Body of pancreas (tissue), 4 donors: ENCODE data around the gene EMSY. TPM values are rescaled to one million over a fixed set of nuclear protein-coding genes. Genes with fewer than 3 reads are reported as not detected.

Experiments
- ATAC-seq: fragments of 150-250 bp; one replicate; pipeline ENCODE4 v1.9.1; 2016
- DNase-seq, 4 donors: peaks; one replicate each; pipeline ENCODE4 v3.0.0-alpha.2; 2019
- H3K27ac ChIP-seq, 4 donors: fragments of 200-600 bp; sonication (generic); 1 replicate in 3 of 4; 2 replicates in 1 of 4; pipeline versions ENCODE4 v1.5.1 to v1.6.1; 2016 to 2019; ENCODE audit warnings: mild to moderate bottlenecking in 1 of 4, mixed read lengths in 1 of 4, moderate library complexity in 1 of 4
- H3K27me3 ChIP-seq, 2 donors: fragments of 200-600 bp; sonication (generic); one replicate each; pipeline ENCODE4 v1.6.0; 2016; ENCODE audit warnings: mild to moderate bottlenecking in 1 of 2
- H3K36me3 ChIP-seq, 2 donors: fragments of 200-600 bp; sonication (generic); replicated peaks in 1 of 2; 2 replicates each; pipeline ENCODE4 v1.5.1; 2016; ENCODE audit warnings: low read depth in 2 of 2; ENCODE audit not compliant: insufficient read depth in 1 of 2
- H3K4me1 ChIP-seq: fragments of 200-600 bp; sonication (generic); one replicate; pipeline ENCODE4 v1.6.0; 2016
- H3K4me3 ChIP-seq, 2 donors: fragments of 200-600 bp; sonication (generic); 1 replicate in 1 of 2; 2 replicates in 1 of 2; pipeline ENCODE4 v1.5.1; 2016 to 2019
- H3K9me3 ChIP-seq, 3 donors: fragments of 200-600 bp; sonication (generic); 1 replicate in 2 of 3; 2 replicates in 1 of 3; pipeline ENCODE4 v1.5.1; 2016
- CTCF ChIP-seq, 7 experiments: fragments of 450-650 bp in 4 of 7; fragments of 200-600 bp in 3 of 7; sonication (generic) in 3 of 7; IDR thresholded peaks; one replicate each; pipeline ENCODE4 v1.5.1; 2016 to 2019; ENCODE audit warnings: antibody characterized with exemption in 7 of 7
- POLR2A ChIP-seq, 3 donors: fragments of 450-650 bp; IDR thresholded peaks; one replicate each; pipeline ENCODE4 v1.6.1; 2016; ENCODE audit warnings: antibody characterized with exemption in 3 of 3, mild to moderate bottlenecking in 2 of 3
- WGBS, 2 donors: methylation state at CpG; one replicate each; pipeline ENCODE4 v1.1.5; 2017; 5-methylcytosine and 5-hydroxymethylcytosine counted together
- intact Hi-C: fragments of 100-400 bp; cut with DNase I; formaldehyde crosslinking; loops from one replicate; pipeline ENCODE4 v1.15.1; 2023
- total RNA-seq, 2 donors: library from RNA; depleted of rRNA; stranded (reverse); fragments of >200 nt; gene quantifications; one replicate each; pipeline ENCODE4 v1.1.0, GENCODE V29; 2016

EMSY gene
- total RNA-seq, 2 donors from 2014 or later, result 13.5 to 30.3 TPM

GRCh38 chr11:76574406-76574805, 129.6 kb downstream of the EMSY start:
- WGBS, 2 donors, result 75 to 98% methylated on average over 2 of the region's 2 CpGs
- DNase-seq, result no peak
- intact Hi-C loops, result no loop called here
- no peaks in the 10 kb centered on the region for H3K27me3 ChIP-seq
- no peak overlapping the region for H3K27ac ChIP-seq
- H3K4me1 ChIP-seq, result no peaks in the 10 kb centered on the region
- H3K4me3 ChIP-seq, result no peak overlapping the region
- TF ChIP-seq POLR2A (IDR thresholded peaks at IDR 0.05) (no peak), CTCF (IDR thresholded peaks at IDR 0.05) (no peak)
- H3K36me3 ChIP-seq, result no peaks in the 10 kb centered on the region
- ATAC-seq, result no peak
- no peaks in the 10 kb centered on the region for H3K9me3 ChIP-seq

GRCh38 chr11:76574879-76575278, 130.1 kb downstream of the EMSY start:
- H3K4me3 ChIP-seq, result no peak overlapping the region
- DNase-seq (no peak), ATAC-seq (no peak)
- intact Hi-C loops, result no loop called here
- H3K36me3 ChIP-seq, result no peaks in the 10 kb centered on the region
- WGBS, 2 donors, result 78 to 100% methylated on average over 1 of the region's 1 CpG
- H3K4me1 ChIP-seq, result no peaks in the 10 kb centered on the region
- TF ChIP-seq POLR2A (IDR thresholded peaks at IDR 0.05), result no peak
- no peak for TF ChIP-seq CTCF (IDR thresholded peaks at IDR 0.05)
- no peaks in the 10 kb centered on the region for H3K27me3 ChIP-seq
- H3K9me3 ChIP-seq, result no peaks in the 10 kb centered on the region
- no peak overlapping the region for H3K27ac ChIP-seq

GRCh38 chr11:76577226-76577920, 132.6 kb downstream of the EMSY start:
- 83 to 91% methylated on average over 7 to 12 of the region's 12 CpGs for WGBS, 2 donors
- Histone ChIP-seq H3K27ac (peak overlapping the region in 1 of 4 donors; percentile 68), H3K36me3 (no peaks in the 10 kb centered on the region), H3K4me1 (no peaks in the 10 kb centered on the region), H3K9me3 (no peaks in the 10 kb centered on the region), H3K4me3 (no peak overlapping the region), H3K27me3 (no peaks in the 10 kb centered on the region)
- DNase-seq, result no peak
- no peak for ATAC-seq
- intact Hi-C loops, result no loop called here
- TF ChIP-seq POLR2A (IDR thresholded peaks at IDR 0.05) (no peak), CTCF (IDR thresholded peaks at IDR 0.05) (no peak)

GRCh38 chr11:76577921-76578653, 133.3 kb downstream of the EMSY start:
- peak overlapping the region in 2 of 4 donors; percentile 42 to 68 for H3K27ac ChIP-seq
- no peaks in the 10 kb centered on the region for H3K36me3 ChIP-seq
- H3K9me3 ChIP-seq, result no peaks in the 10 kb centered on the region
- 83 to 88% methylated on average over 8 to 11 of the region's 11 CpGs for WGBS, 2 donors
- TF ChIP-seq POLR2A (IDR thresholded peaks at IDR 0.05) (no peak), CTCF (IDR thresholded peaks at IDR 0.05) (no peak)
- H3K4me3 ChIP-seq, result no peak overlapping the region
- intact Hi-C loops, result no loop called here
- no peaks in the 10 kb centered on the region for H3K27me3 ChIP-seq
- no peak for ATAC-seq
- no peak for DNase-seq
- no peaks in the 10 kb centered on the region for H3K4me1 ChIP-seq
